Endodermal cell (in vitro differentiated cells): ENCODE measurements around the gene ACSM5. TPM values are rescaled to one million over a fixed set of nuclear protein-coding genes. Genes with fewer than 3 reads are reported as not detected.
"Not testable (repeated sequence)": the region's sequence is repeated elsewhere in the genome, so short reads cannot be mapped to it uniquely, and the experiment has no call there.

Source experiments
- DNase-seq: peaks from one replicate; pipeline ENCODE4 v3.0.0-alpha.2; 2017
- H3K27ac ChIP-seq: 2 replicates; pipeline ENCODE4 v1.5.1; 2013; ENCODE audit warnings: mild to moderate bottlenecking, low read depth, low read length, moderate library complexity
- H3K27me3 ChIP-seq: 2 replicates; pipeline ENCODE4 v1.6.1; 2013; ENCODE audit warnings: mild to moderate bottlenecking, low read length, moderate library complexity; ENCODE audit not compliant: insufficient read depth, control insufficient read depth, poor library complexity, severe bottlenecking
- H3K36me3 ChIP-seq: 2 replicates; pipeline ENCODE4 v1.7.0; 2013; ENCODE audit warnings: mild to moderate bottlenecking, low read length, moderate library complexity; ENCODE audit not compliant: control insufficient read depth, insufficient read depth
- H3K4me1 ChIP-seq: one replicate; pipeline ENCODE4 v1.7.0; 2013; ENCODE audit warnings: low read length; ENCODE audit not compliant: control insufficient read depth, insufficient read depth
- H3K4me3 ChIP-seq: 2 replicates; pipeline ENCODE4 v1.5.1; 2013; ENCODE audit warnings: mild to moderate bottlenecking, low read length, moderate library complexity
- H3K9ac ChIP-seq: 2 replicates; pipeline ENCODE4 v1.6.1; 2013; ENCODE audit warnings: mild to moderate bottlenecking, low read length, moderate library complexity; ENCODE audit not compliant: poor library complexity, severe bottlenecking; ENCODE audit errors: extremely low read depth
- H3K9me3 ChIP-seq: 2 replicates; pipeline ENCODE4 v1.6.1; 2013; ENCODE audit warnings: mild to moderate bottlenecking, low read length, moderate library complexity; ENCODE audit not compliant: control insufficient read depth
- H3K27ac Mint-ChIP-seq: 2 replicates; pipeline ENCODE4 v1.8.0; 2020; ENCODE audit warnings: mixed read lengths
- H3K27me3 Mint-ChIP-seq: 2 replicates; pipeline ENCODE4 v1.8.0; 2021; ENCODE audit warnings: mild to moderate bottlenecking, mixed read lengths; ENCODE audit not compliant: insufficient read depth
- H3K36me3 Mint-ChIP-seq: 2 replicates; pipeline ENCODE4 v1.8.0; 2020; ENCODE audit warnings: low read depth, mixed read lengths
- H3K4me1 Mint-ChIP-seq: 2 replicates; pipeline ENCODE4 v1.8.0; 2020; ENCODE audit warnings: mixed read lengths
- H3K4me3 Mint-ChIP-seq: 2 replicates; pipeline ENCODE4 v1.8.0; 2020; ENCODE audit warnings: mild to moderate bottlenecking, moderate library complexity, mixed read lengths
- H3K9me3 Mint-ChIP-seq: 2 replicates; pipeline ENCODE4 v1.8.0; 2020; ENCODE audit warnings: mild to moderate bottlenecking, mixed read lengths
- whole genome bisulfite sequencing, 2 experiments: methylation state at CpG; one replicate each; pipeline versions ENCODE4 v1.1.5 to v1.1.7; 2013; ENCODE audit warnings: missing lambda C conversion rate in 2 of 2, mixed read lengths in 1 of 2; ENCODE audit not compliant: insufficient coverage in 1 of 2, insufficient read length in 1 of 2; 5-methylcytosine and 5-hydroxymethylcytosine counted together
- total RNA-seq, 2 donors: library from RNA; stranded (reverse); fragmentation: NEBNext Ultra II Directional in 1 of 2; extraction: Animal tissue kit (Norgen Biotek cat#: 25700) in 1 of 2; gene quantifications; 2 replicates in 1 of 2; 3 replicates in 1 of 2; pipeline ENCODE4 v1.2.1, GENCODE V29; 2021
- TF ChIP-seq, protein P1 (sequence below): fragments of 200-600 bp; sonication (generic); conservative IDR thresholded peaks from 2 replicates; pipeline ENCODE4 v1.5.0; 2021; ENCODE audit warnings: antibody characterized with exemption, mild to moderate bottlenecking

The ACSM5 gene
- total RNA-seq, 2 donors from 2014 or later, result not detected

DNA sequence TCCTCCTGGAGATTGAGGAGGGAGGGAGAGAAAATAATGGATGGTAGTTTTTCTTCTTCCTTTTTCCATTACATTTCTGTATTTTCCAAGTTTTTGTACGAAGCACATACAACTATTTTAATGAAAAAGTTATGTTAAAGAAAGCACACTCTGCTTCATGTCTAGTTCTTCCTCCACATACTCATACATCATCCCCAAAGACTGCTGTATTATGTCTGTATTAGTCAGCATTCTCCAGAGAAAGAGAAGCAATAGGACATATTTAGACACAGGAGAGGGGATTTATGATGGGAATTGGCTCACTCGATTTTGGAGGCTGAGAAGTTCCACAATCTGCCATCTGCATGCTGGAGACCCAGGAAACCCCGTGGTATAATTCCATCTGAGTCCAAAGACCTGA lies 31.9 kb downstream of the ACSM5 start:
- TF ChIP-seq, protein P1, sequence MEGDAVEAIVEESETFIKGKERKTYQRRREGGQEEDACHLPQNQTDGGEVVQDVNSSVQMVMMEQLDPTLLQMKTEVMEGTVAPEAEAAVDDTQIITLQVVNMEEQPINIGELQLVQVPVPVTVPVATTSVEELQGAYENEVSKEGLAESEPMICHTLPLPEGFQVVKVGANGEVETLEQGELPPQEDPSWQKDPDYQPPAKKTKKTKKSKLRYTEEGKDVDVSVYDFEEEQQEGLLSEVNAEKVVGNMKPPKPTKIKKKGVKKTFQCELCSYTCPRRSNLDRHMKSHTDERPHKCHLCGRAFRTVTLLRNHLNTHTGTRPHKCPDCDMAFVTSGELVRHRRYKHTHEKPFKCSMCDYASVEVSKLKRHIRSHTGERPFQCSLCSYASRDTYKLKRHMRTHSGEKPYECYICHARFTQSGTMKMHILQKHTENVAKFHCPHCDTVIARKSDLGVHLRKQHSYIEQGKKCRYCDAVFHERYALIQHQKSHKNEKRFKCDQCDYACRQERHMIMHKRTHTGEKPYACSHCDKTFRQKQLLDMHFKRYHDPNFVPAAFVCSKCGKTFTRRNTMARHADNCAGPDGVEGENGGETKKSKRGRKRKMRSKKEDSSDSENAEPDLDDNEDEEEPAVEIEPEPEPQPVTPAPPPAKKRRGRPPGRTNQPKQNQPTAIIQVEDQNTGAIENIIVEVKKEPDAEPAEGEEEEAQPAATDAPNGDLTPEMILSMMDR, result no peak
- no peaks in the 10 kb centered on the region for H3K4me1 Mint-ChIP-seq
- WGBS, 2 experiments, result 79 to 89% methylated on average over 2 of the region's 3 CpGs
- Histone ChIP-seq H3K27me3 (no peaks in the 10 kb centered on the region), H3K9ac (no peak overlapping the region), H3K4me3 (no peak overlapping the region), H3K4me1 (no peaks in the 10 kb centered on the region), H3K36me3 (no peaks in the 10 kb centered on the region), H3K27ac (no peak overlapping the region), H3K9me3 (no peaks in the 10 kb centered on the region)
- no peak for DNase-seq
- H3K4me3 Mint-ChIP-seq, result no peak overlapping the region
- H3K27me3 Mint-ChIP-seq, result no peaks in the 10 kb centered on the region
- no peaks in the 10 kb centered on the region for H3K36me3 Mint-ChIP-seq
- no peak overlapping the region for H3K27ac Mint-ChIP-seq
- H3K9me3 Mint-ChIP-seq, result no peaks in the 10 kb centered on the region

- WGBS, 2 experiments, result 79 to 100% methylated on average over 2 of the region's 4 CpGs
- not testable (repeated sequence) for H3K27ac ChIP-seq, H3K9me3 Mint-ChIP-seq, H3K27ac Mint-ChIP-seq, DNase-seq, H3K4me3 Mint-ChIP-seq, H3K27me3 ChIP-seq, H3K27me3 Mint-ChIP-seq, H3K4me1 Mint-ChIP-seq, H3K4me1 ChIP-seq, H3K4me3 ChIP-seq, H3K36me3 ChIP-seq, H3K9ac ChIP-seq, H3K9me3 ChIP-seq, H3K36me3 Mint-ChIP-seq
These were observed 32.5 kb downstream of the ACSM5 start for GRCh38 chr16:20441859-20442258.

GRCh38 chr16:20446652-20447393 lies 37.5 kb downstream of the ACSM5 start:
- no CpG with 5 or more reads among the region's 3 CpGs for WGBS, 2 experiments
- H3K27ac Mint-ChIP-seq, H3K36me3 Mint-ChIP-seq, H3K9me3 ChIP-seq, H3K9ac ChIP-seq, H3K36me3 ChIP-seq, H3K9me3 Mint-ChIP-seq, H3K27me3 Mint-ChIP-seq, H3K4me1 ChIP-seq, H3K4me3 Mint-ChIP-seq, H3K27me3 ChIP-seq, DNase-seq, H3K27ac ChIP-seq, H3K4me3 ChIP-seq, H3K4me1 Mint-ChIP-seq: not testable (repeated sequence)

DNA sequence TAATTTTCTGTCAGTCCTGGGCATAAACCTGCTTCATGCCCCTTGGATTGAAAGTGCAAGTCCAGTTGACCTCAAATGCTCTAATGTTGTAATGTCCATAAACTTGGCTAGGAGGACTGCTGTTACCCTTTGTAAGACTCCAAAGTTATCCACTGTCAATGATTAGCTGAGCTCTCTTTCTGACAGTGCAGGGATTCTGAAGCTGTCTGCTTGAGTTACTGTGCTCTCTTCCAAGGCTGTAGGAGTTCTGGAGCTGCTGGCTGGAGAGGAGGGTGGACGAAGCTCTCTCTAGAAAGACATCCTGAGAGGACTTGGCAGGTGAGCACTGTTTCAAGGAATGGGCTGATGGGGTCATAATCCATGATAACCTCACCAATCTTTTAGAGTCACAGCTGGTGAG lies 42.0 kb downstream of the ACSM5 start, which contains the start of gene ACSM2A:
ACSM2A (plus strand) TSS at position 158 of the 400 bp plus-strand sequence. CDS start 8,594 bp downstream, outside the sequence.
- not testable (repeated sequence) for H3K4me3 ChIP-seq, H3K27ac Mint-ChIP-seq, H3K4me1 ChIP-seq

GRCh38 chr16:20453633-20454032 lies 44.3 kb downstream of the ACSM5 start:
- not testable (repeated sequence) for DNase-seq, H3K4me1 ChIP-seq, H3K27me3 ChIP-seq, H3K4me3 Mint-ChIP-seq, H3K36me3 ChIP-seq, H3K4me3 ChIP-seq, H3K27me3 Mint-ChIP-seq, H3K9ac ChIP-seq, H3K27ac Mint-ChIP-seq, H3K27ac ChIP-seq, H3K9me3 ChIP-seq, H3K36me3 Mint-ChIP-seq, H3K4me1 Mint-ChIP-seq
- WGBS, 2 experiments, result 71% methylated on average over 1 of the region's 5 CpGs; no CpG with 5 or more reads in 1 of the 2 experiments
- H3K9me3 Mint-ChIP-seq, result peaks cover 15% of the 10 kb centered on the region

More for the DNA sequence above, 42.0 kb downstream of the ACSM5 start, which contains the start of gene ACSM2A:
- H3K27me3 Mint-ChIP-seq, H3K9me3 Mint-ChIP-seq, H3K27ac ChIP-seq, H3K9me3 ChIP-seq, H3K36me3 ChIP-seq, H3K27me3 ChIP-seq, H3K9ac ChIP-seq, H3K4me3 Mint-ChIP-seq, DNase-seq, H3K36me3 Mint-ChIP-seq, H3K4me1 Mint-ChIP-seq: not testable (repeated sequence)
- WGBS, 2 experiments, result no CpG with 5 or more reads among the region's 1 CpG

- H3K36me3 ChIP-seq, H3K4me3 Mint-ChIP-seq, DNase-seq, H3K36me3 Mint-ChIP-seq, H3K27me3 ChIP-seq, H3K27ac ChIP-seq, H3K27ac Mint-ChIP-seq, H3K27me3 Mint-ChIP-seq, H3K4me1 ChIP-seq, H3K9me3 ChIP-seq, H3K4me3 ChIP-seq, H3K9ac ChIP-seq, H3K4me1 Mint-ChIP-seq: not testable (repeated sequence)
- H3K9me3 Mint-ChIP-seq, result peaks cover 40% of the 10 kb centered on the region
- 88% methylated on average over 1 of the region's 2 CpGs; no CpG with 5 or more reads in 1 of the 2 experiments for WGBS, 2 experiments
These were observed 49.9 kb downstream of the ACSM5 start for GRCh38 chr16:20459227-20459626.
